ENCODE results near the gene LRRC8B. TPM values are rescaled to one million over a fixed set of nuclear protein-coding genes. Genes with fewer than 3 reads are reported as not detected.
A peak's percentile ranks its signal among the peaks of the same experiment; 100 is the strongest.

LRRC8B gene
- total RNA-seq, 6 experiments from 2014 or later: 0.07 to 0.57 (median 0.15) TPM

DNA sequence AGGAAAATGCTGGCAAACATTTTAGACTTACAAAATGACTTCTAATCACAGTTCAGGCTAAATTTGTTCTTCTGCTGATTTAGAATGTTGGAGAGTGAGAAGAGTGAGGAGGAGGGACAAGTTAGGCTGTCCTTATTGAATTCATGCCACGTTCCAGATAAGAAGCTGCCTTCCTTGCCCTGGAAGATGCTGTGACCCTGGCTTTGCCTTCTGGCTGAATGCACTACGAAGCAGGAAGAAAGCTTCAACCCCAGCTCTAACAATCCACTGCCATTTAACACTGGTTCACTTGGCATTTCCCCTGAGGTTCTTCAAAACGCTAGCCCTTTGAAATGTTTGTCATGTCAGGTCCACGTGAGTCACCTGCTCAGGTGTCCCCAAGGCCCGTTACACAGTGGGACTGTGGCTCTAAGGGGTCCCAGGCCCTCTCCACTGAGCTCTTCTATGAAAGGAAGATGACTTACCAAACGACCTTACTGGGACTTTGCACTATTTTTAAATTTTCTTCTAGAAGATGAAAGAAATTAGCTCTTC is 78.3 kb downstream of the LRRC8B start:
- Mint-ChIP-seq H3K27me3 (ENCODE audit: insufficient read depth) (peaks cover 4% of the 10 kb centered on the region), H3K27ac (no peak overlapping the region), H3K36me3 (ENCODE audit: low read depth) (no peaks in the 10 kb centered on the region), H3K9me3 (no peaks in the 10 kb centered on the region), H3K4me1 (ENCODE audit: low read depth) (peaks cover 30% of the 10 kb centered on the region), H3K4me3 (no peak overlapping the region)
- TF ChIP-seq, protein P1, sequence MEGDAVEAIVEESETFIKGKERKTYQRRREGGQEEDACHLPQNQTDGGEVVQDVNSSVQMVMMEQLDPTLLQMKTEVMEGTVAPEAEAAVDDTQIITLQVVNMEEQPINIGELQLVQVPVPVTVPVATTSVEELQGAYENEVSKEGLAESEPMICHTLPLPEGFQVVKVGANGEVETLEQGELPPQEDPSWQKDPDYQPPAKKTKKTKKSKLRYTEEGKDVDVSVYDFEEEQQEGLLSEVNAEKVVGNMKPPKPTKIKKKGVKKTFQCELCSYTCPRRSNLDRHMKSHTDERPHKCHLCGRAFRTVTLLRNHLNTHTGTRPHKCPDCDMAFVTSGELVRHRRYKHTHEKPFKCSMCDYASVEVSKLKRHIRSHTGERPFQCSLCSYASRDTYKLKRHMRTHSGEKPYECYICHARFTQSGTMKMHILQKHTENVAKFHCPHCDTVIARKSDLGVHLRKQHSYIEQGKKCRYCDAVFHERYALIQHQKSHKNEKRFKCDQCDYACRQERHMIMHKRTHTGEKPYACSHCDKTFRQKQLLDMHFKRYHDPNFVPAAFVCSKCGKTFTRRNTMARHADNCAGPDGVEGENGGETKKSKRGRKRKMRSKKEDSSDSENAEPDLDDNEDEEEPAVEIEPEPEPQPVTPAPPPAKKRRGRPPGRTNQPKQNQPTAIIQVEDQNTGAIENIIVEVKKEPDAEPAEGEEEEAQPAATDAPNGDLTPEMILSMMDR (IDR thresholded peaks at IDR 0.05): no peak
- DNase-seq: no peak

DNA sequence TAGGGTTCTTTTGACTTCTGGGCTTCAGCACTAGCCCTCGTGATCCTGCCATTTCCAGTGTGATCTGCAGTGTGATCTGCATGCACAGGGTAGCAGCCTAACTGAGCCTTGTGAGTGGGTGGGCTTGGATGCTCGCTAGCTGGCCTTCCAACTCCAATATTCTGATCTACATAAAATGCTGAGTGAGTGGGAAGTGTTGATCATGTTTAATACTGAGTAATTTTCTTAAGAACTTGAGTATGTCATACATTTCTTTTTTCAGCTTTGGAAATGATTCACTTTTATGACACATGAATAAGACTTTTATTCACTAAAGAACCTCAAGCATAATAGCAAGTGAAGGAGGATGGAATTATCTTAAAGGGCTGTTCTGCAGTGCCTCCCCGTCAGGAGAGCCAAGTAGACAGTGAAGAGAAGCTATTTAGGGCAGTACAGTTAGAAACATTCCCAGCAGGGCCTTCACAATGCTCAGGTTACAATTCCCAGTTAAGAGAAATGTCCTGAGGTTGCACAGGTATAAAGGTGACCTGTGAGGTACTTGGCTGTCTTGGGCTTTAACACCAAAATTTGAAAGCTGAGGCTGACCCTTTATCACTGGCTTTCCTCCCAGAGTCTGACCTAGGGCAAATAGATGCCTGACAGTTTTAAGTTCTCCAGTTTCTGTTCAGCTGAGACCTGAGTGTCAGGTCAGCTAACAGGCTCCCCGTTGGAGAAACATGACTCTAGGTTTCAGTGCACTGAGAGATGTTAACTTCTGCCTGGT is 79.2 kb downstream of the LRRC8B start:
- Mint-ChIP-seq H3K36me3 (ENCODE audit: low read depth) (no peaks in the 10 kb centered on the region), H3K9me3 (no peaks in the 10 kb centered on the region), H3K27me3 (ENCODE audit: insufficient read depth) (peaks cover 7% of the 10 kb centered on the region), H3K27ac (no peak overlapping the region), H3K4me1 (ENCODE audit: low read depth) (peaks cover 35% of the 10 kb centered on the region), H3K4me3 (no peak overlapping the region)
- TF ChIP-seq, protein P1 (IDR thresholded peaks at IDR 0.05): no peak
- no peak for DNase-seq

DNA sequence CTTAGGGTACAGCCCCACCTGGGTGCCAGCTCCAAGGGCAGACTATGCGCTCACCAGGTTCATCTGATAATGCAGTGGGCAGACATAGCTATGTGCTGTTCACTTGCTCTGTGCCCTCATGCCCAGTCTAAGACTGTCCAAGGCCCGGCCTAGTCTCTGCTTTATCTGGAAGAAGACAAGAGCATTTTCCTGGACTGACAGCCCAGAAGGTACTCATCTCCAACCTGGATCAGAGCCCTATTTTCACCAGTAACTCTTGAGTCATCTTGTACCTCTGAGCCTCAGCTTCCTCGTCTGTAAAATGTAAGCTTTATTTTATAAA is 79.7 kb downstream of the LRRC8B start:
- Mint-ChIP-seq H3K27me3 (ENCODE audit: insufficient read depth) (peaks cover 9% of the 10 kb centered on the region), H3K27ac (no peak overlapping the region), H3K4me3 (no peak overlapping the region), H3K9me3 (no peaks in the 10 kb centered on the region), H3K4me1 (ENCODE audit: low read depth) (peaks cover 35% of the 10 kb centered on the region), H3K36me3 (ENCODE audit: low read depth) (no peaks in the 10 kb centered on the region)
- TF ChIP-seq, protein P1 (IDR thresholded peaks at IDR 0.05): no peak
- DNase-seq: no peak

DNA sequence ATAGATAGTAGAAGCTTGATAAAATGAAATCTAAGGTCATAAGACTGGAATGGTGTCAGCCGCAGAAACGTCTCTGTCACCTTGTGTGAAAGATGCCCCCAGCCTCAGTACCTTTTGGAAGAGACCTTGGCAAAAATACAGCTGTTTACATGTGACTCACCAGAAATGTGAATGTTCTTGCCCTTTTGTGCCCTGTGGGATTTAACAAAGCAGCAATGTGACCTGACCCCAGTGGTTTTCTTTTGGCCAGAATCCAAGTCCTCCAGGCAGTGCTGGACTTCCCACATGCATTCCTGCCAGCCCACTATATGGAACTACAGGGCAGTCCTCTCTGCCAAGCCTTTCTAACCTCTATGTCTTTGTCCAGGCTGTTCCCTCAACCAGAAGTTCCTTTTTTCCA is 81.1 kb downstream of the LRRC8B start:
- Mint-ChIP-seq H3K4me3 (no peak overlapping the region), H3K27me3 (ENCODE audit: insufficient read depth) (peaks cover 9% of the 10 kb centered on the region), H3K9me3 (no peaks in the 10 kb centered on the region), H3K27ac (no peak overlapping the region), H3K4me1 (ENCODE audit: low read depth) (peaks cover 35% of the 10 kb centered on the region), H3K36me3 (ENCODE audit: low read depth) (no peaks in the 10 kb centered on the region)
- TF ChIP-seq, protein P1 (IDR thresholded peaks at IDR 0.05): no peak
- peak; percentile 30 for DNase-seq

DNA sequence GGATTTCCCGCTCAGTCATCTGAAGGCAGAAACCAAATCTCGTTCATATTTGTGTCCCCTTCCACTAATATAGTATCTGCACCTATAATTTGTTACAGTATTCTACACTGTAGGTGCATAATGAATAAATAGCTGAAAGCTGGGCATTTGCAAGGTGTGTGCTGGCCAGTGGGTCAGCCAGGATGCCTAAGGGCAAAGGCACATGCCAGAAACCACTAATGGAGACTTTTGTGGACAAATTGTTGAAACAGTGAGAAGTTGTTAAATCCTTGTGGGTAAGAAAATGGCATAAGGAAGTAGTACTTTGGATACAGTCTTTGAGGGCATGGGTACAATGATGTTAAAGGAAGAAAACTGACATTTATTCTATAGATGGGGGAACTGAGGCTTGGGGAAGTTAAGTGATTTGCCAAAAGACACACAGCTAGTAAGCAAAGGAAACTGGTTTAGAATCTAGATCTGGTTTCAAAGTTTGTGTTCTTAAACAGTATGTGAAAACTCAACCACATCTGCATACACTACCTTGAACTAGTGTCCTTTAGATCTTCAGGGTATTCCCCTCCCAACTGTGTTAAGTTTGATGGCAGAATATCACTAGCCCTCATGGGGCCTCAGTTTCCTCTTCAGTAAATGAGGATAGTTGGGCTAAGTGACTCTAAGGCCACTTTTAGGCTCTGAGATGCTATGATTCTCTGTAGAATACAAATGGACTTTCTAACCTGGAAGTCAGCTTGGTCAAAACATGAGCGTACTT is 81.8 kb downstream of the LRRC8B start:
- no peak overlapping the region for H3K4me3 Mint-ChIP-seq
- no peak overlapping the region for H3K27ac Mint-ChIP-seq
- no peaks in the 10 kb centered on the region for H3K36me3 Mint-ChIP-seq (ENCODE audit: low read depth)
- H3K4me1 Mint-ChIP-seq (ENCODE audit: low read depth): peaks cover 35% of the 10 kb centered on the region
- no peak for DNase-seq
- TF ChIP-seq, protein P1 (IDR thresholded peaks at IDR 0.05): no peak
- H3K9me3 Mint-ChIP-seq: no peaks in the 10 kb centered on the region
- peaks cover 6% of the 10 kb centered on the region; the same call in 1 of the 2 replicates for H3K27me3 Mint-ChIP-seq (ENCODE audit: insufficient read depth)
